NCI-H1092 treated with DMSO at 0.1 percent for 48 hours (cell line): ENCODE measurements around the gene SEZ6L2.
A peak's percentile ranks its signal among the peaks of the same experiment; 100 is the strongest.
"Not testable (repeated sequence)": the region's sequence is repeated elsewhere in the genome, so short reads cannot be mapped to it uniquely, and the experiment has no call there.

ENCODE experiments used
- DNase-seq: peaks from one replicate; lab custom pipeline; 2025; lab: John Stamatoyannopoulos, UW

The SEZ6L2 gene

GRCh38 chr16:29899516-29900101 lies at the start of gene SEZ6L2:
SEZ6L2 (minus strand) TSS chr16:29899550; CDS start chr16:29899019, 531 bp downstream.
- DNase-seq = peak; percentile 96

GRCh38 chr16:29947897-29948296 lies 48.5 kb upstream of the SEZ6L2 start:
- no peak for DNase-seq

GRCh38 chr16:29943846-29944799 lies 44.8 kb upstream of the SEZ6L2 start:
- peak; percentile 37 for DNase-seq

- no peak for DNase-seq
Measured at GRCh38 chr16:29940656-29941055, 41.3 kb upstream of the SEZ6L2 start.

GRCh38 chr16:29931750-29932149 lies 32.4 kb upstream of the SEZ6L2 start:
- not testable (repeated sequence) for DNase-seq

GRCh38 chr16:29927070-29927905 lies 27.9 kb upstream of the SEZ6L2 start:
- peak; percentile 41 for DNase-seq

- DNase-seq = peak; percentile 62
Measured at GRCh38 chr16:29926711-29927052, 27.3 kb upstream of the SEZ6L2 start.

- peak; percentile 83 for DNase-seq
Measured at GRCh38 chr16:29925781-29926710, 26.7 kb upstream of the SEZ6L2 start, which contains the start of gene KCTD13. KCTD13 (minus strand) TSS chr16:29926226; CDS start chr16:29926033, 193 bp downstream.

- peak; percentile 2 for DNase-seq
Measured at GRCh38 chr16:29925105-29925756, 25.9 kb upstream of the SEZ6L2 start.

GRCh38 chr16:29922986-29923501 lies 23.7 kb upstream of the SEZ6L2 start:
- no peak for DNase-seq

- no peak for DNase-seq
Measured at GRCh38 chr16:29922326-29922725, 23.0 kb upstream of the SEZ6L2 start.

GRCh38 chr16:29921034-29921385 lies 21.7 kb upstream of the SEZ6L2 start:
- no peak for DNase-seq

- no peak for DNase-seq
Measured at GRCh38 chr16:29920288-29921033, 21.1 kb upstream of the SEZ6L2 start.

- DNase-seq = no peak
Measured at GRCh38 chr16:29916979-29917378, 17.6 kb upstream of the SEZ6L2 start.

- DNase-seq = no peak
Measured at GRCh38 chr16:29915590-29916247, 16.4 kb upstream of the SEZ6L2 start.

GRCh38 chr16:29913514-29913913 lies 14.2 kb upstream of the SEZ6L2 start:
- no peak for DNase-seq

GRCh38 chr16:29912087-29912486 lies 12.7 kb upstream of the SEZ6L2 start:
- no peak for DNase-seq

- DNase-seq = no peak
Measured at GRCh38 chr16:29911676-29912010, 12.3 kb upstream of the SEZ6L2 start.
